ENCODE data around the gene EXOC3L2. TPM values are rescaled to one million over a fixed set of nuclear protein-coding genes. Genes with fewer than 3 reads are reported as not detected.

The EXOC3L2 gene
- total and polyA plus RNA-seq, 2 donors from 2014 or later, result 15.4 to 19.0 TPM

DNA sequence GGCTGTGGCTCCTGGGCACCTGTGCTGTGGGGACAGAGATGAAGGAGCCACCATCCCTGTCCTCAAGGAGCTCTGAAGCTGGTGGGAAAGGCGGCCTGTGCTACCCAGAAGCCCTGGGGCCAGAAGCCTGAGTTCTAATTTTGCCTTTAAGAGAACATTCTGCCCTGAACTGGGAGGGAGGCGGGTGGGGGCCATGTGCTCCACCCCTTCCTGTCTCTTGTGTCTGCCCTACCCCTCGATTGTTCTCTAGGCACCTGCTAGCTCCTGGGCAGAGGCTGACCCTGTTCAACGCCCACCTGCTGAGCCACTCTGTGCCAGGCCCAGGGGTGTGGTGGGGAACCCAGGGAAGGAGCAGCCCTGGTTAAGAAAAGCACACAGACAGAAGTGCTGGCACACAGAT, 73.0 kb downstream of the EXOC3L2 start:
- FAIRE-seq (no peak), DNase-seq (no peak)
- Histone ChIP-seq H3K36me3 (ENCODE audit: control insufficient read depth in 2 of 3, insufficient read depth in 3 of 3, low read length in 3 of 3) (peaks cover 0 to 3% (median 0%) of the 10 kb centered on the region in 3 donors), H3K4me3 (ENCODE audit: low read length in 3 of 3) (no peak overlapping the region), H3K27me3 (ENCODE audit: control insufficient read depth, insufficient read depth, low read length) (no peaks in the 10 kb centered on the region), H3K9ac (ENCODE audit: low read length in 3 of 3) (no peak overlapping the region), H3K27ac (ENCODE audit: low read depth in 2 of 2, low read length in 2 of 2) (no peak overlapping the region), H3K4me1 (ENCODE audit: control insufficient read depth in 2 of 3, insufficient read depth in 2 of 3, low read depth in 1 of 3, low read length in 3 of 3) (peaks cover 0 to 7% (median 0%) of the 10 kb centered on the region in 3 donors), H3K9me3 (ENCODE audit: control insufficient read depth in 2 of 3, insufficient read depth in 1 of 3, low read length in 3 of 3) (no peaks in the 10 kb centered on the region)
- intact Hi-C loops (cut with DNase I), result no loop called here
- TF ChIP-seq, protein P1, sequence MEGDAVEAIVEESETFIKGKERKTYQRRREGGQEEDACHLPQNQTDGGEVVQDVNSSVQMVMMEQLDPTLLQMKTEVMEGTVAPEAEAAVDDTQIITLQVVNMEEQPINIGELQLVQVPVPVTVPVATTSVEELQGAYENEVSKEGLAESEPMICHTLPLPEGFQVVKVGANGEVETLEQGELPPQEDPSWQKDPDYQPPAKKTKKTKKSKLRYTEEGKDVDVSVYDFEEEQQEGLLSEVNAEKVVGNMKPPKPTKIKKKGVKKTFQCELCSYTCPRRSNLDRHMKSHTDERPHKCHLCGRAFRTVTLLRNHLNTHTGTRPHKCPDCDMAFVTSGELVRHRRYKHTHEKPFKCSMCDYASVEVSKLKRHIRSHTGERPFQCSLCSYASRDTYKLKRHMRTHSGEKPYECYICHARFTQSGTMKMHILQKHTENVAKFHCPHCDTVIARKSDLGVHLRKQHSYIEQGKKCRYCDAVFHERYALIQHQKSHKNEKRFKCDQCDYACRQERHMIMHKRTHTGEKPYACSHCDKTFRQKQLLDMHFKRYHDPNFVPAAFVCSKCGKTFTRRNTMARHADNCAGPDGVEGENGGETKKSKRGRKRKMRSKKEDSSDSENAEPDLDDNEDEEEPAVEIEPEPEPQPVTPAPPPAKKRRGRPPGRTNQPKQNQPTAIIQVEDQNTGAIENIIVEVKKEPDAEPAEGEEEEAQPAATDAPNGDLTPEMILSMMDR (IDR thresholded peaks at IDR 0.05; ENCODE audit: borderline replicate concordance, extremely low read depth, insufficient read depth), result no peak

DNA sequence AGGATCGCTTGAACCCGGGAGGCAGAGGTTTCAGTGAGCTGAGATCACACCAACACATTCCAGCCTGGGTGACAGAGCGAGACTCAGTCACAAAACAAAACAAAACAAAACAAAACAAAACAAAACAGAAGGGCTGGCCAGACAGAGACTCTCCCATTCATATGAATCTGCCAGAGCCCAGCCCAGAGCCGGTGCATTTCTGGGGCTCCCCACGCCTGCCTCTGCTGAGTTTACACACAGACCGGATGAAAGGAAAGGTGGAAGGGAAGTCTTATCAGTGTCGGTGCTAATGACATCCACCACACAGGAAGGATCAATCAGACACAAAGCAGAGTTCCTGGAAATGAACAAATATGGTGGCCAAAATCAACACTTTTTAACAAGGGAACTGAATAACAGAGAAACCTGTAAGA, 74.0 kb downstream of the EXOC3L2 start:
- H3K9ac ChIP-seq (ENCODE audit: low read length in 3 of 3), result no peak overlapping the region
- H3K36me3 ChIP-seq (ENCODE audit: control insufficient read depth in 2 of 3, insufficient read depth in 3 of 3, low read length in 3 of 3), result peaks cover 0 to 3% (median 0%) of the 10 kb centered on the region in 3 donors
- TF ChIP-seq, protein P1 (IDR thresholded peaks at IDR 0.05; ENCODE audit: borderline replicate concordance, extremely low read depth, insufficient read depth), result no peak
- no peaks in the 10 kb centered on the region for H3K27me3 ChIP-seq (ENCODE audit: control insufficient read depth, insufficient read depth, low read length)
- no peak overlapping the region for H3K27ac ChIP-seq (ENCODE audit: low read depth in 2 of 2, low read length in 2 of 2)
- no peaks in the 10 kb centered on the region for H3K9me3 ChIP-seq (ENCODE audit: control insufficient read depth in 2 of 3, insufficient read depth in 1 of 3, low read length in 3 of 3)
- no peak overlapping the region for H3K4me3 ChIP-seq (ENCODE audit: low read length in 3 of 3)
- no peak for DNase-seq
- intact Hi-C loops (cut with DNase I), result no loop called here
- no peak for FAIRE-seq
- peaks cover 0 to 7% (median 0%) of the 10 kb centered on the region in 3 donors for H3K4me1 ChIP-seq (ENCODE audit: control insufficient read depth in 2 of 3, insufficient read depth in 2 of 3, low read depth in 1 of 3, low read length in 3 of 3)

DNA sequence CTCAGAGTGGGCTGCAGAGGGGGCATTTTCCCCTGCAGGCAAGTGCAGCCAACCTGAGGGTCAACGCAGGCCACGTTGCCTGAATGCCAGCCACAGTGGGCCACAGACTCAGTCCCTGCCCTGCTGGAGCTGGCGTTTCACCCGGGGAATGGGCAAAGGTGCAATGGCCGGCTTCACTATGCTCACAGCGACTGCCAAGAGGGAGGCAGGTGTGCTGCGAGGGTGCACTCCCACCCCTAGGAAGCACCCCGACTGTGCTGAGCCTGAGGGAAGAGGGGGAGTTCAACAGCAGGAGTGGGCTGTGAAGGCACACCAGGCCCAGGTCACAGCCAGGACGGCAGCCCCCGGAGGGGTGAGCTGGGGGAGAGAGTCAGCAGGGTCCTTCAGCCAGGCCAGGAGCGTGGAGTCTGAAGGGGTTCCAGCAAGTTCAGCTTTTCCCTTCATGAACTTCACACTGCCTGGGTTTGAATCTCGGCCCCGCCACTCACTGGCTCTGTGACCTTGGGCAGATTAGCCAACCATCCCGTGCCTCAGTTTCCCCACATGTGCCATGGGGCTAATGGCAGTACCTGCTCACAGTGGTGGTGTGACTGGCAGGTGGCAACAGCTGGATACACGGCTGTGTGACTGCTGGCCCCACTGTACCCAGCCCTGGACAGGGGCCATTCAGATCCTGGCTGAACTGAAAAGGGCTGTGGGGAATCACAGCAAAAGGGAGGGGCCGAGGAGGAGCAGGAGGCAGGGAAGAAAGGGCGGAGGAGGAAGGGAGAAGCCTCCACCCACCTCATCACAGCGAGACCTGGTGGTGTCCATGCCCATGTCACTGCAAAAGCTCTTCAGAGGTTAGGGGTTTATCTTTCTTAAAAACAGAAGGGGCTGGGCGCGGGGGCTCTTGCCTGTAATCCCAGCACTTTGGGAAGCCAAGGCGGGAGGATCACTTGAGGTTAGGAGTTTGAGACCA, 74.8 kb downstream of the EXOC3L2 start:
- H3K4me3 ChIP-seq (ENCODE audit: low read length in 3 of 3), result no peak overlapping the region
- H3K27ac ChIP-seq (ENCODE audit: low read depth in 2 of 2, low read length in 2 of 2), result peak overlapping the region in 1 of 2 donors; percentile 37
- DNase-seq, result peak in 1 of 5 donors; percentile 70
- H3K27me3 ChIP-seq (ENCODE audit: control insufficient read depth, insufficient read depth, low read length), result no peaks in the 10 kb centered on the region
- no peak overlapping the region for H3K9ac ChIP-seq (ENCODE audit: low read length in 3 of 3)
- peaks cover 0 to 7% (median 0%) of the 10 kb centered on the region in 3 donors for H3K4me1 ChIP-seq (ENCODE audit: control insufficient read depth in 2 of 3, insufficient read depth in 2 of 3, low read depth in 1 of 3, low read length in 3 of 3)
- no peak for FAIRE-seq
- peaks cover 0 to 3% (median 0%) of the 10 kb centered on the region in 3 donors for H3K36me3 ChIP-seq (ENCODE audit: control insufficient read depth in 2 of 3, insufficient read depth in 3 of 3, low read length in 3 of 3)
- no peaks in the 10 kb centered on the region for H3K9me3 ChIP-seq (ENCODE audit: control insufficient read depth in 2 of 3, insufficient read depth in 1 of 3, low read length in 3 of 3)
- intact Hi-C loops (cut with DNase I), result no loop called here
- TF ChIP-seq, protein P1 (IDR thresholded peaks at IDR 0.05; ENCODE audit: borderline replicate concordance, extremely low read depth, insufficient read depth), result no peak
